Measurements from ENCODE around the gene ZNF385A.
"Not testable (repeated sequence)": the region's sequence is repeated elsewhere in the genome, so short reads cannot be mapped to it uniquely, and the experiment has no call there.

Gene ZNF385A

DNA sequence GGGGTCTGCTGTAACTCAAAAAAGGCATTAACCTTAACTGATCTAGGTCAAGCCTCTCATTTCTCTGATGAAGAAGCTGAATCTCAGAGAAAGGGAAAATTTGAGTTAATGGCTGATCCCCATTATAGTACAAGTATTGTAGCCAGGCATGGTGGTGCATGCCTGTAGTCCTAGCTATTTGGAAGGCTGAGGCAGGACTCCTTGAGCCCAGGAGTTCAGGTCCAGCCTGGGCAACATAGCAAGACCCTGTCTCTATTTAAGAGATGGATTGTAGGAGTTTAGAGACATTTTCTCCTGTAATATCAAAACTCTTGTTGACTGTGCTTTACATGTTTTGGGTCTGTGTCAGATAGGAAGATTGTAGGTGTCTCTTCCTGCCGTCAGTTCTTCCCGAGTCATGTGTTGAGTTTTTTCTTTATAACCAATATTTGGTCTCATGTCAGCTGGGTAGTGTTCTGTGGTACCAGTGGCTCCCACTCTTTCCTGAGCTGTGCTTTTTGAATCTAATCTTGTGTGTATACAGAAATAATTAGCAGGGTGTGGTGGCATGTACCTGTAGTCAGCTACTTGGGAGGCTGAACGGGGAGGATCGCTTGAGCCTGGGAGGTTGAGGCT lies 51.0 kb downstream of the ZNF385A start:
- no peak overlapping the region for H3K4me3 ChIP-seq (ENCODE audit: low read length)
- no peak for DNase-seq (ENCODE audit: low read depth)
- TF ChIP-seq, protein P1, sequence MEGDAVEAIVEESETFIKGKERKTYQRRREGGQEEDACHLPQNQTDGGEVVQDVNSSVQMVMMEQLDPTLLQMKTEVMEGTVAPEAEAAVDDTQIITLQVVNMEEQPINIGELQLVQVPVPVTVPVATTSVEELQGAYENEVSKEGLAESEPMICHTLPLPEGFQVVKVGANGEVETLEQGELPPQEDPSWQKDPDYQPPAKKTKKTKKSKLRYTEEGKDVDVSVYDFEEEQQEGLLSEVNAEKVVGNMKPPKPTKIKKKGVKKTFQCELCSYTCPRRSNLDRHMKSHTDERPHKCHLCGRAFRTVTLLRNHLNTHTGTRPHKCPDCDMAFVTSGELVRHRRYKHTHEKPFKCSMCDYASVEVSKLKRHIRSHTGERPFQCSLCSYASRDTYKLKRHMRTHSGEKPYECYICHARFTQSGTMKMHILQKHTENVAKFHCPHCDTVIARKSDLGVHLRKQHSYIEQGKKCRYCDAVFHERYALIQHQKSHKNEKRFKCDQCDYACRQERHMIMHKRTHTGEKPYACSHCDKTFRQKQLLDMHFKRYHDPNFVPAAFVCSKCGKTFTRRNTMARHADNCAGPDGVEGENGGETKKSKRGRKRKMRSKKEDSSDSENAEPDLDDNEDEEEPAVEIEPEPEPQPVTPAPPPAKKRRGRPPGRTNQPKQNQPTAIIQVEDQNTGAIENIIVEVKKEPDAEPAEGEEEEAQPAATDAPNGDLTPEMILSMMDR (IDR thresholded peaks at IDR 0.05; ENCODE audit: insufficient read depth, low read depth, low read length, missing control alignments): no peak

DNA sequence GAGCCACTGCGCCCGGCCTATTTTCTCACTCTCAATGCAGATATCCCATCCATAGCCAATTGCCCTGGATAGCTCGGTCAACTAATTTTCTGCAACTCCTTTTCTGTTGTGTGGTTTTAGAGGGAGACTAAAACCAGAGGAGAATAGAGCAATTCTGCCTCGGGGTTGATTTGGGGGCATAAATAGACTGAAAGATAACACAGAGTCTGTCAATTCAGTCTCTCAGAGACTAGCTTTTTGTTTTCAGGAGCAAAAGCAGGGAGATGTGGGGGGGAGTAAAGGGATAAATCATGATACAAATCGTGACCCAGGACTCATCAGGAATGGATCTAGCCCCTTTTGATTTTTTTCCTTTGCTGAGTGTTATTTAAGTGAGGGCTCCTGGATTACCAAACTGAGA lies 53.1 kb downstream of the ZNF385A start:
- no peak overlapping the region for H3K4me3 ChIP-seq (ENCODE audit: low read length)
- DNase-seq (ENCODE audit: low read depth): no peak
- TF ChIP-seq, protein P1 (IDR thresholded peaks at IDR 0.05; ENCODE audit: insufficient read depth, low read depth, low read length, missing control alignments): no peak

DNA sequence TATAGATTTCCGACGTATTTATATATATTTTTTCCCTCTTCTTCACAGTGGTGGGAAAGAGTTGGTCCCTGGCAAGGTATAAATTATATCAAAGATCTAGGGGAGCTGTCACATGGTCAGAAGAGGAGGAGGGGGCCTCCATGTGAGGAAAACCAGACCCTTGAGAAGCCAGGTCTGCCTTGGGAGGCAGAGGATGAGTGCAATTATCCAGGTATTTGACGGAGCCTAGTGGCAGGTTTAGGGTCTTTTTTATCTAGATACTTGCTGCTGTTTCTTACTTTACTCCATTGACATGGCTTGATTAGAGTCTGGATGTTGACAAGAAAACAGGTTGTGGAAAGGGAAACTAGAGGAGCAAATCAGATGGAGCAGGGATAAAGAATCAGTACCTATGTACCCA lies 54.1 kb downstream of the ZNF385A start:
- no peak overlapping the region for H3K4me3 ChIP-seq (ENCODE audit: low read length)
- TF ChIP-seq, protein P1 (IDR thresholded peaks at IDR 0.05; ENCODE audit: insufficient read depth, low read depth, low read length, missing control alignments): no peak
- DNase-seq (ENCODE audit: low read depth): no peak

DNA sequence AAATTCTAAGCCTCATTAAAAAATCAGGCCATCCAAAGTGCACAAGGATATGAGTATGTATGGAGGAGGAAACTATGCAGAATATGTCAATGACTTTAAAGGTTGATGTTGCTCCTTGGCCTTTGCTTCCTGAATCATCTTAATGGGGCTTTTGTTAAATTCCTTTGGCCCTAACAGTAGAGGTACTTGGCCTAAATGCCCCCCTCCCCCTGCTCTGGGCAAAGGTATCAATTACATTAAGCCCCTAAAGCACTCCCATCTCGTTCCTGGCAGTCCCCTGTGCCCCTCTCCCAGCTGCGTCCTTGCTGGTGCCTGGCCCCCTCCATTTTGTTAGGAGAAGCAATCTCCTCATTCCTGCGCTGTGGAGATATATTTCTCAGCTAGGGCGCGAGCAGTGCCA lies 54.8 kb downstream of the ZNF385A start:
- no peak overlapping the region for H3K4me3 ChIP-seq (ENCODE audit: low read length)
- TF ChIP-seq, protein P1 (IDR thresholded peaks at IDR 0.05; ENCODE audit: insufficient read depth, low read depth, low read length, missing control alignments): no peak
- DNase-seq (ENCODE audit: low read depth): no peak

DNA sequence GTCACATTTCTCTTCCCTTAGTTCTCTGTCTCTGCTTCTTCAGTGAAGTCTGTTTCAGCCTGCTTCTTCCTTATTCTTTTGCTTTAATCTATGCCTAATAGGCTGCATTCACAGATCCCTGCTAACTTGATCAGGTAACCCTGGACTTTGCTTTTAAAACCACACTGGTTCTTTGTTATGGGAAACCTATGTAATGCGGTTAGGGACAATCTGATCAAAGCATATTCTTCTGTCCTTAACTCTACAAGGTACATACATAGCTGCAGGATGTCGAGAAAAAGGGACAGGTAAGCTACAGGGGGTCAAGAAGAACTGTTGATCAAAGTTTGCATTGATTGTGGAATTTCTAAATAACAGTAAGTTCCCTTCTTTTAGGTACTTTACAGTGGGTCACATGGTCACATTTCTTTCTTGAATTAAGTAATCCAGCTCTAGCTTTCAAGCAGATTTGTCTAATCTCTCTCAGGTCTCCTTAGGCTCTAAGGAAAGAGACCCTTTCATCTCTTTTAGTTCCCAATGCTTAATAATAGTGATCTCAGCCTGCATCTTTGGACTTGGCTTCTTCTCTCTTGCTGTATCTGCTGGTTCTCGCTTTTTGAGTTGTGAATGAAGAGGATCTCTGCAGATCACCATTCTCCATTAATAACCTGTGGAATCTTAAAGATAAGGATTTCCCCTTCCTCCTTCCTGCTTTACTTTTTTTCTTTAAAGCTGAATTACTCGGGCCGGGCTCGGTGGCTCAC lies 55.8 kb downstream of the ZNF385A start:
- no peak overlapping the region for H3K4me3 ChIP-seq (ENCODE audit: low read length)
- DNase-seq (ENCODE audit: low read depth): no peak
- TF ChIP-seq, protein P1 (IDR thresholded peaks at IDR 0.05; ENCODE audit: insufficient read depth, low read depth, low read length, missing control alignments): no peak

DNA sequence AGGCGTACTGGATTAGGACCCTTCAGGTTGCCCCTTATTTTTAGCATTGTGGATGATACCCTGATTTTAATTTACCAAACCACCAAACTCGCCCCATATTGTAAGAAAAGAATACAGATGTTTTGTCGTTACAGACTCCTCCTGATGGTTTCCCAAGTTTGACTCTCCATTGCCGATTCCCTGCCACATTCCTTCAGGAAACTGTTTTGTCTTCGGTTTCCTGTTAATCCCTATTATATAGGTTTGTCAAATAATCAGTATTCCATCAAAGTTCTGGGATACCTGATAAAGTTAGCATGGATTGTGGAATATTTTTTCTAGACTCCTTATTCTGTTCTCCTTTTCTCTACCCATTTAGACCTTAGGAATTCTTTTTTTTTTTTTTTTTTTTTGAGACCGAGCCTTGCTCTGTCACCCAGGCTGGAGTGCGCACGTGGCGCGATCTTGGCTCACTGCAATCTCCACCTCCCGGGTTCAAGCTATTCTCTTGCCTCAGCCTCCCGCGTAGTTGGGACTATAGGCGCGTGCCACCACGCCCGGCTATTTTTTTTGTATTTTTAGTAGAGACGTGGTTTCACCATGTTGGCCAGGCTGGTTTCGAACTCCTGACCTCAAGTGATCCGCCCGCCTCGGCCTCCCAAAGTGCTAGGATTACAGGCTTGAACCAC lies 59.0 kb downstream of the ZNF385A start:
- not testable (repeated sequence) for DNase-seq (ENCODE audit: low read depth)
- H3K4me3 ChIP-seq (ENCODE audit: low read length): peak overlapping the region; percentile 98

DNA sequence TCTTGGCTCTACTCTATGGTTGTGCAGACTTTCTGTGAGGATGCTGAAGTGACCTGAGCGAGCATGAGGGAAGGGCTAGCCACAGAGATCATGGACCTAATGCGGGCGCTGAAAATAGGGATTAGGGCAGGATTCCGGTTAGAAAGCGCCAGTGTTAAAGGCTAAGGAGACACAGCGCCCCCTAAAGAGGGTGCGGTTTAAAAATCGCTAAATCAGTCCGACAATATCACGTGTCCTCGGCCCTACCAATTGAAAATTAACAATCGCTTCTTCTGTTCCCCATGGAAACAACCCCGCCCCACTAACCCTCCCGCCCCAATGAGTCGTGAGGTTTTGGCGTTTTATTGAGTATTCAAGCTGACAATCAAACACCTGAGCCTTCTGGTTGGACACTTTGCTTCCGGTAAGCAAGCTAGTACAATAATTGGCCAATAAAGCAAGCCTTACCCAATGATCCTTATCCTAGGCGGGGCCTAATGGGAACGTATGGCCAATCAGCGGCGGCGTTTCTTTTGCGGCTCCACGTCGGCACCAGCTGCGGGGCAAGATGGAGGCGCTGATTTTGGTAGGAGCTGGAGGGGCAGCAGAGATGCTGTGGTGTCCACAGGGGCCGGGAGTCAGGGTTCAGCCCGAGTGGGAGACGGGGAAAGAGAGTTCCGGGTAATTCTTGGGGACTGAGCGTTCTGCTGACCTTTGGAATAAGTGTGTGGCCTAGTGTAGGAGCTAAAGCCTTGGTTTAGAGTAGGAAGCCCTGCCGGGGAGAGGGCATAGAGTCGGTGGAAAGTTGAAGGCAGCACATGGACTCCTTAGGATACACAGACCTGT lies 59.7 kb downstream of the ZNF385A start, which contains the start of gene COPZ1:
Gene COPZ1, plus strand, starts transcription at position 515 of the 825 bp plus-strand sequence. Its CDS starts 33 bp downstream, at position 548.
- H3K4me3 ChIP-seq (ENCODE audit: low read length): peak within 1 kb of the TSS; percentile 98
- DNase-seq (ENCODE audit: low read depth): peak; percentile 100
- TF ChIP-seq, protein P1 (IDR thresholded peaks at IDR 0.05; ENCODE audit: insufficient read depth, low read depth, low read length, missing control alignments): peak; percentile 74

Data from epithelial cell of esophagus (primary cell).